HepG2 (cell line): ENCODE measurements around the gene TOB1. TPM values are rescaled to one million over a fixed set of nuclear protein-coding genes. Genes with fewer than 3 reads are reported as not detected.
A peak's percentile ranks its signal among the peaks of the same experiment; 100 is the strongest.

Source experiments
- ATF2 ChIP-seq: sonication (generic); formaldehyde crosslinking; IDR thresholded peaks from 2 replicates; pipeline ENCODE4 v1.4.0; 2020; ENCODE audit warnings: missing genetic modification reagents
- CBX5 ChIP-seq: sonication (generic); formaldehyde crosslinking; IDR thresholded peaks from 2 replicates; pipeline ENCODE4 v1.4.0; 2020; ENCODE audit warnings: missing genetic modification reagents, borderline replicate concordance
- DNMT1 ChIP-seq: sonication (generic); formaldehyde crosslinking; IDR thresholded peaks from 2 replicates; pipeline ENCODE4 v1.5.1; 2020; ENCODE audit warnings: mild to moderate bottlenecking, missing genetic modification reagents
- MLLT10 ChIP-seq: sonication (generic); formaldehyde crosslinking; IDR thresholded peaks from 2 replicates; pipeline ENCODE4 v1.4.0; 2020; ENCODE audit warnings: missing genetic modification reagents
- NCOA2 ChIP-seq: sonication (generic); formaldehyde crosslinking; IDR thresholded peaks from 2 replicates; pipeline ENCODE4 v1.8.0; 2022; ENCODE audit warnings: inconsistent platforms
- RARG ChIP-seq: sonication (generic); formaldehyde crosslinking; IDR thresholded peaks from 2 replicates; pipeline ENCODE4 v1.4.0; 2020; ENCODE audit warnings: low read depth, mild to moderate bottlenecking, missing genetic modification reagents
- SIN3A ChIP-seq: IDR thresholded peaks from 2 replicates; pipeline ENCODE4 v1.6.1; 2011; ENCODE audit warnings: low read depth, mild to moderate bottlenecking, control low read depth, low read length, borderline replicate concordance
- SPEN ChIP-seq: sonication (generic); formaldehyde crosslinking; IDR thresholded peaks from 2 replicates; pipeline ENCODE4 v1.5.1; 2020; ENCODE audit warnings: low read depth, mild to moderate bottlenecking, missing genetic modification reagents
- YEATS2 ChIP-seq: sonication (generic); formaldehyde crosslinking; IDR thresholded peaks from 2 replicates; pipeline ENCODE4 v1.4.0; 2020; ENCODE audit warnings: missing genetic modification reagents, borderline replicate concordance
- ZFP91 ChIP-seq: sonication (generic); formaldehyde crosslinking; IDR thresholded peaks from 2 replicates; pipeline ENCODE4 v1.9.0; 2022; ENCODE audit warnings: missing genetic modification reagents, mild to moderate bottlenecking, borderline replicate concordance
- ZNF225 ChIP-seq: sonication (generic); formaldehyde crosslinking; IDR thresholded peaks from 2 replicates; pipeline ENCODE4 v1.4.0; 2020; ENCODE audit warnings: mild to moderate bottlenecking, missing genetic modification reagents
- ZNF317 ChIP-seq: sonication (generic); formaldehyde crosslinking; IDR thresholded peaks from 2 replicates; pipeline ENCODE4 v1.5.0; 2020; ENCODE audit warnings: mild to moderate bottlenecking, missing genetic modification reagents
- ZNF501 ChIP-seq: sonication (generic); formaldehyde crosslinking; IDR thresholded peaks from 2 replicates; pipeline ENCODE4 v1.5.1; 2020; ENCODE audit warnings: mild to moderate bottlenecking, moderate library complexity, missing genetic modification reagents
- ZNF644 ChIP-seq: IDR thresholded peaks from 2 replicates; pipeline ENCODE4 v1.6.1; 2016; ENCODE audit warnings: low read depth
- ZNF761 ChIP-seq: sonication (generic); formaldehyde crosslinking; conservative IDR thresholded peaks from 2 replicates; pipeline ENCODE4 v1.4.0; 2020; ENCODE audit warnings: mild to moderate bottlenecking, missing genetic modification reagents
- ZNF766 ChIP-seq: sonication (generic); formaldehyde crosslinking; IDR thresholded peaks from 2 replicates; pipeline ENCODE4 v1.5.0; 2020; ENCODE audit warnings: missing genetic modification reagents, borderline replicate concordance
- ZNF83 ChIP-seq: sonication (generic); formaldehyde crosslinking; IDR thresholded peaks from 2 replicates; pipeline ENCODE4 v1.4.0; 2020; ENCODE audit warnings: missing genetic modification reagents, mild to moderate bottlenecking, borderline replicate concordance
- polyA plus RNA-seq, 8 experiments: library from polyadenylated mRNA; depleted of rRNA in 3 of 8; stranded (reverse) in 7 of 8; unstranded in 1 of 8; fragments of >200 nt; fragmentation: Illumina TruSeq in 4 of 8; extraction: Trizol in 4 of 8; gene quantifications; 2 replicates each; pipeline versions ENCODE4 v1.2.1 to v1.2.3, GENCODE V29; 2011 to 2016; ENCODE audit warnings: low read depth in 4 of 8, missing spikeins in 1 of 8, mixed read lengths in 1 of 8; ENCODE audit not compliant: insufficient read depth in 1 of 8
- total RNA-seq, 5 experiments: library from RNA; depleted of rRNA; stranded (reverse); fragments of >200 nt; fragmentation: Illumina TruSeq; extraction: Trizol; gene quantifications; 2 replicates each; pipeline ENCODE4 v1.2.3, GENCODE V29; 2016; ENCODE audit warnings: low read depth in 1 of 5
- TF ChIP-seq, protein P1 (sequence below): sonication (generic); formaldehyde crosslinking; IDR thresholded peaks from 2 replicates; pipeline ENCODE4 v1.4.0; 2020; ENCODE audit warnings: missing genetic modification reagents, borderline replicate concordance
- TF ChIP-seq, protein P2 (sequence below): IDR thresholded peaks from 2 replicates; pipeline ENCODE4 v1.6.1; 2016; ENCODE audit warnings: low read depth, control low read depth
- TF ChIP-seq, protein P3 (sequence below): sonication (generic); formaldehyde crosslinking; IDR thresholded peaks from 2 replicates; pipeline ENCODE4 v1.4.0; 2020; ENCODE audit warnings: missing genetic modification reagents, mild to moderate bottlenecking, borderline replicate concordance

The TOB1 gene
- total and polyA plus RNA-seq, 2 of the 13 experiments (the other 11 are each of a cell fraction or from before 2014, with no cell fraction given): 21.9 to 57.7 TPM

- TF ChIP-seq YEATS2 (0 out of 2 replicates have a peak, but pooled peaks have one; percentile 61), ZNF501 (CRISPR knock-in tag) (peak; percentile 86), SIN3A (0 out of 2 replicates have a peak, but pooled peaks have one; percentile 60), CBX5 (CRISPR knock-in tag) (peak; percentile 74; the same call in 1 of the 2 replicates), ZNF317 (0 out of 2 replicates have a peak, but pooled peaks have one; percentile 26), ZNF83 (CRISPR knock-in tag) (no peak), ATF2 (CRISPR knock-in tag) (peak; percentile 44; the same call in 1 of the 2 replicates), ZNF225 (CRISPR knock-in tag) (peak; percentile 38; the same call in 1 of the 2 replicates), NCOA2 (CRISPR knock-in tag) (peak; percentile 42; the same call in 1 of the 2 replicates), SPEN (CRISPR knock-in tag) (peak; percentile 75; the same call in 1 of the 2 replicates), MLLT10 (CRISPR knock-in tag) (0 out of 2 replicates have a peak, but pooled peaks have one; percentile 46), ZNF761 (CRISPR knock-in tag) (no peak), ZNF644 (0 out of 2 replicates have a peak, but pooled peaks have one; percentile 40), ZFP91 (CRISPR knock-in tag) (peak; percentile 66; the same call in 1 of the 2 replicates), DNMT1 (CRISPR knock-in tag) (0 out of 2 replicates have a peak, but pooled peaks have one; percentile 43), ZNF766 (CRISPR knock-in tag) (0 out of 2 replicates have a peak, but pooled peaks have one; percentile 38), RARG (CRISPR knock-in tag) (no peak)
- TF ChIP-seq, protein P1, sequence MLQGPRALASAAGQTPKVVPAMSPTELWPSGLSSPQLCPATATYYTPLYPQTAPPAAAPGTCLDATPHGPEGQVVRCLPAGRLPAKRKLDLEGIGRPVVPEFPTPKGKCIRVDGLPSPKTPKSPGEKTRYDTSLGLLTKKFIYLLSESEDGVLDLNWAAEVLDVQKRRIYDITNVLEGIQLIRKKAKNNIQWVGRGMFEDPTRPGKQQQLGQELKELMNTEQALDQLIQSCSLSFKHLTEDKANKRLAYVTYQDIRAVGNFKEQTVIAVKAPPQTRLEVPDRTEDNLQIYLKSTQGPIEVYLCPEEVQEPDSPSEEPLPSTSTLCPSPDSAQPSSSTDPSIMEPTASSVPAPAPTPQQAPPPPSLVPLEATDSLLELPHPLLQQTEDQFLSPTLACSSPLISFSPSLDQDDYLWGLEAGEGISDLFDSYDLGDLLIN (CRISPR knock-in tag): no peak
- TF ChIP-seq, protein P2, sequence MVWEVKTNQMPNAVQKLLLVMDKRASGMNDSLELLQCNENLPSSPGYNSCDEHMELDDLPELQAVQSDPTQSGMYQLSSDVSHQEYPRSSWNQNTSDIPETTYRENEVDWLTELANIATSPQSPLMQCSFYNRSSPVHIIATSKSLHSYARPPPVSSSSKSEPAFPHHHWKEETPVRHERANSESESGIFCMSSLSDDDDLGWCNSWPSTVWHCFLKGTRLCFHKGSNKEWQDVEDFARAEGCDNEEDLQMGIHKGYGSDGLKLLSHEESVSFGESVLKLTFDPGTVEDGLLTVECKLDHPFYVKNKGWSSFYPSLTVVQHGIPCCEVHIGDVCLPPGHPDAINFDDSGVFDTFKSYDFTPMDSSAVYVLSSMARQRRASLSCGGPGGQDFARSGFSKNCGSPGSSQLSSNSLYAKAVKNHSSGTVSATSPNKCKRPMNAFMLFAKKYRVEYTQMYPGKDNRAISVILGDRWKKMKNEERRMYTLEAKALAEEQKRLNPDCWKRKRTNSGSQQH: no peak; the same call in 1 of the 2 replicates
- TF ChIP-seq, protein P3, sequence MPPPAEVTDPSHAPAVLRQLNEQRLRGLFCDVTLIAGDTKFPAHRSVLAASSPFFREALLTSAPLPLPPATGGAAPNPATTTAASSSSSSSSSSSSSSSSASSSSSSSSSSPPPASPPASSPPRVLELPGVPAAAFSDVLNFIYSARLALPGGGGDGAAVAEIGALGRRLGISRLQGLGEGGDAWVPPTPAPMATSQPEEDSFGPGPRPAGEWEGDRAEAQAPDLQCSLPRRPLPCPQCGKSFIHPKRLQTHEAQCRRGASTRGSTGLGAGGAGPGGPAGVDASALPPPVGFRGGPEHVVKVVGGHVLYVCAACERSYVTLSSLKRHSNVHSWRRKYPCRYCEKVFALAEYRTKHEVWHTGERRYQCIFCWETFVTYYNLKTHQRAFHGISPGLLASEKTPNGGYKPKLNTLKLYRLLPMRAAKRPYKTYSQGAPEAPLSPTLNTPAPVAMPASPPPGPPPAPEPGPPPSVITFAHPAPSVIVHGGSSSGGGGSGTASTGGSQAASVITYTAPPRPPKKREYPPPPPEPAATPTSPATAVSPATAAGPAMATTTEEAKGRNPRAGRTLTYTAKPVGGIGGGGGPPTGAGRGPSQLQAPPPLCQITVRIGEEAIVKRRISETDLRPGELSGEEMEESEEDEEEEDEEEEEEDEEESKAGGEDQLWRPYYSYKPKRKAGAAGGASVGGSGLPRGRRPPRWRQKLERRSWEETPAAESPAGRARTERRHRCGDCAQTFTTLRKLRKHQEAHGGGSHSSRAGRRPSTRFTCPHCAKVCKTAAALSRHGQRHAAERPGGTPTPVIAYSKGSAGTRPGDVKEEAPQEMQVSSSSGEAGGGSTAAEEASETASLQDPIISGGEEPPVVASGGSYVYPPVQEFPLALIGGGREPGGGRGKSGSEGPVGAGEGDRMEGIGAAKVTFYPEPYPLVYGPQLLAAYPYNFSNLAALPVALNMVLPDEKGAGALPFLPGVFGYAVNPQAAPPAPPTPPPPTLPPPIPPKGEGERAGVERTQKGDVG (CRISPR knock-in tag): peak; percentile 35; the same call in 1 of the 2 replicates
Observed at GRCh38 chr17:50863221-50863843, 2.8 kb downstream of the TOB1 start (continued).
